ENCODE results near the gene FANCM.

DNA sequence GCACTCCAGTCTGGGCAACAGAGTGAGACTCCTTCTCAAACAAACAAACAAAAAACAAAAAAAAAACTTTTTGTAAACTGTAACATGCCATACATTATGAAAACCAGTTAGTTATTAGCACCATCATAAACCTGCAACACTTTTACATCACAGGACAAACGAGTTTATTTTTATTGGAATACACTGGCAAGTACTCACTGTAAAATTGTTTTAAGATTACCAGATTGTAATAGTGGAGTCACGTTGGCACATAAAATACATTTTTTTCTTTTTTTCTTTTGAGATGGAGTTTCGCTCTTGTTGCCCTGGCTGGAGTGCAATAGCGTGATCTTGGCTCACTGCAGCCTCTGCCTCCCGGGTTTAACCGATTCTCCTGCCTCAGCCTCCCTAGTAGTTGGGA lies 17.1 kb upstream of the FANCM start:
- TF ChIP-seq, protein P1, sequence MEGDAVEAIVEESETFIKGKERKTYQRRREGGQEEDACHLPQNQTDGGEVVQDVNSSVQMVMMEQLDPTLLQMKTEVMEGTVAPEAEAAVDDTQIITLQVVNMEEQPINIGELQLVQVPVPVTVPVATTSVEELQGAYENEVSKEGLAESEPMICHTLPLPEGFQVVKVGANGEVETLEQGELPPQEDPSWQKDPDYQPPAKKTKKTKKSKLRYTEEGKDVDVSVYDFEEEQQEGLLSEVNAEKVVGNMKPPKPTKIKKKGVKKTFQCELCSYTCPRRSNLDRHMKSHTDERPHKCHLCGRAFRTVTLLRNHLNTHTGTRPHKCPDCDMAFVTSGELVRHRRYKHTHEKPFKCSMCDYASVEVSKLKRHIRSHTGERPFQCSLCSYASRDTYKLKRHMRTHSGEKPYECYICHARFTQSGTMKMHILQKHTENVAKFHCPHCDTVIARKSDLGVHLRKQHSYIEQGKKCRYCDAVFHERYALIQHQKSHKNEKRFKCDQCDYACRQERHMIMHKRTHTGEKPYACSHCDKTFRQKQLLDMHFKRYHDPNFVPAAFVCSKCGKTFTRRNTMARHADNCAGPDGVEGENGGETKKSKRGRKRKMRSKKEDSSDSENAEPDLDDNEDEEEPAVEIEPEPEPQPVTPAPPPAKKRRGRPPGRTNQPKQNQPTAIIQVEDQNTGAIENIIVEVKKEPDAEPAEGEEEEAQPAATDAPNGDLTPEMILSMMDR (IDR thresholded peaks at IDR 0.05) = no peak
- TF ChIP-seq POLR2AphosphoS5 (IDR thresholded peaks at IDR 0.05) (no peak), POLR2A (IDR thresholded peaks at IDR 0.05) (no peak)

Data from suprapubic skin (tissue), 4 donors.